Upper lobe of left lung (tissue), 6 donors: ENCODE measurements around the gene SLC39A6. TPM values are rescaled to one million over a fixed set of nuclear protein-coding genes. Genes with fewer than 3 reads are reported as not detected.

Experiments used
- ATAC-seq, 2 donors: fragments of 200-7000 bp; cut with Tn5 transposase; one replicate each; pipeline ENCODE4 v1.9.1; 2022; ENCODE audit warnings: mild to moderate bottlenecking in 2 of 2, moderate library complexity in 2 of 2; ENCODE audit not compliant: low FRiP score in 2 of 2
- DNase-seq, 2 donors: peaks; one replicate each; pipeline ENCODE4 v3.0.0-alpha.2; 2019 to 2020
- H3K27ac ChIP-seq, 4 donors: fragments of 200-600 bp; sonication (generic); one replicate each; pipeline ENCODE4 v1.5.1; 2016 to 2019
- H3K27me3 ChIP-seq, 4 donors: fragments of 200-600 bp; sonication (generic); one replicate each; pipeline ENCODE4 v1.5.1; 2017 to 2019
- H3K36me3 ChIP-seq, 4 donors: fragments of 200-600 bp; sonication (generic); one replicate each; pipeline ENCODE4 v1.5.1; 2016 to 2019
- H3K4me1 ChIP-seq, 4 donors: fragments of 200-600 bp; sonication (generic); one replicate each; pipeline ENCODE4 v1.5.1; 2018 to 2019
- H3K4me3 ChIP-seq, 4 donors: fragments of 200-600 bp; sonication (generic); one replicate each; pipeline ENCODE4 v1.5.1; 2017 to 2019; ENCODE audit warnings: mild to moderate bottlenecking in 2 of 4, moderate library complexity in 1 of 4
- H3K9me3 ChIP-seq, 4 donors: fragments of 200-600 bp; sonication (generic); one replicate each; pipeline ENCODE4 v1.5.1; 2018 to 2019
- EP300 ChIP-seq, 4 donors: sonication (generic); formaldehyde crosslinking; IDR thresholded peaks; one replicate each; pipeline ENCODE4 v1.5.1; 2017; ENCODE audit warnings: antibody characterized with exemption in 4 of 4, control low read depth in 2 of 4
- POLR2A ChIP-seq, 4 donors: fragments of 450-650 bp; IDR thresholded peaks; one replicate each; pipeline ENCODE4 v1.5.1; 2016 to 2017; ENCODE audit warnings: antibody characterized with exemption in 4 of 4, mild to moderate bottlenecking in 2 of 4
- POLR2AphosphoS5 ChIP-seq, 2 donors: sonication (generic); formaldehyde crosslinking; IDR thresholded peaks; one replicate each; pipeline ENCODE4 v1.5.1; 2017; ENCODE audit warnings: antibody characterized with exemption in 2 of 2
- WGBS, 2 donors: methylation state at CpG; one replicate each; pipeline ENCODE4 v1.1.5; 2017 to 2018; 5-methylcytosine and 5-hydroxymethylcytosine counted together
- total RNA-seq, 6 donors: library from RNA; depleted of rRNA in 4 of 6; stranded (reverse); fragments of >200 nt in 4 of 6; gene quantifications; one replicate each; pipeline versions ENCODE4 v1.1.0 to v1.2.1, GENCODE V29; 2016 to 2021
- TF ChIP-seq, protein P1 (sequence below), 6 experiments: fragments of 450-650 bp in 4 of 6; fragments of 200-600 bp in 2 of 6; sonication (generic) in 2 of 6; IDR thresholded peaks; one replicate each; pipeline ENCODE4 v1.5.1; 2016 to 2019; ENCODE audit warnings: antibody characterized with exemption in 6 of 6
- donor health status: DM: no; HTN: no; CAD: no; lungs with moderate emphysema.
- donor health status: DM: no; HTN: yes; CAD: no; lungs with severe emphysema.

SLC39A6 gene
- total RNA-seq, 6 donors from 2014 or later, result 10.0 to 39.6 (median 22.7) TPM

DNA sequence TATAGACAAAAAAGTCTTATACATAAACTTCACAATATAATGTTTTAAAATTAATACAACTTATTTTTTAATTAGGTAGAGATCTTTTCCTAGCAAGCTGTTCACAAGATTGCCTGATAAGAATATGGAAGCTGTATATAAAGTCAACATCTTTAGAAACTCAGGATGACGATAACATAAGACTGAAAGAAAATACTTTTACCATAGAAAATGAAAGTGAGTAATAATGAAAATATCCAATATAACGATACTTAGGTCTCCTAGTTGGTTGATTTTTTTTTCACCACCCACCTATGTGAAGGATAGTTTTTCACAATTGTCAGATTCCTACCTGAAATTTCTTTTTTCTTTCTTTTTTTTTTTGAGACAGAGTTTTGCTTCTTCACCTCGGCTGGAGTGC lies 13.6 kb upstream of the SLC39A6 start:
- ATAC-seq, result no peak
- Histone ChIP-seq H3K36me3 (peaks cover 27 to 96% (median 60%) of the 10 kb centered on the region in 4 donors), H3K4me1 (no peaks in the 10 kb centered on the region), H3K27me3 (no peaks in the 10 kb centered on the region), H3K27ac (no peak overlapping the region), H3K4me3 (no peak overlapping the region), H3K9me3 (no peaks in the 10 kb centered on the region)
- 88 to 92% methylated on average over 3 of the region's 3 CpGs for WGBS, 2 donors
- no peak for DNase-seq
- TF ChIP-seq, protein P1, sequence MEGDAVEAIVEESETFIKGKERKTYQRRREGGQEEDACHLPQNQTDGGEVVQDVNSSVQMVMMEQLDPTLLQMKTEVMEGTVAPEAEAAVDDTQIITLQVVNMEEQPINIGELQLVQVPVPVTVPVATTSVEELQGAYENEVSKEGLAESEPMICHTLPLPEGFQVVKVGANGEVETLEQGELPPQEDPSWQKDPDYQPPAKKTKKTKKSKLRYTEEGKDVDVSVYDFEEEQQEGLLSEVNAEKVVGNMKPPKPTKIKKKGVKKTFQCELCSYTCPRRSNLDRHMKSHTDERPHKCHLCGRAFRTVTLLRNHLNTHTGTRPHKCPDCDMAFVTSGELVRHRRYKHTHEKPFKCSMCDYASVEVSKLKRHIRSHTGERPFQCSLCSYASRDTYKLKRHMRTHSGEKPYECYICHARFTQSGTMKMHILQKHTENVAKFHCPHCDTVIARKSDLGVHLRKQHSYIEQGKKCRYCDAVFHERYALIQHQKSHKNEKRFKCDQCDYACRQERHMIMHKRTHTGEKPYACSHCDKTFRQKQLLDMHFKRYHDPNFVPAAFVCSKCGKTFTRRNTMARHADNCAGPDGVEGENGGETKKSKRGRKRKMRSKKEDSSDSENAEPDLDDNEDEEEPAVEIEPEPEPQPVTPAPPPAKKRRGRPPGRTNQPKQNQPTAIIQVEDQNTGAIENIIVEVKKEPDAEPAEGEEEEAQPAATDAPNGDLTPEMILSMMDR (IDR thresholded peaks at IDR 0.05), result no peak
- TF ChIP-seq EP300 (IDR thresholded peaks at IDR 0.05) (no peak), POLR2AphosphoS5 (IDR thresholded peaks at IDR 0.05) (no peak), POLR2A (IDR thresholded peaks at IDR 0.05) (no peak)

DNA sequence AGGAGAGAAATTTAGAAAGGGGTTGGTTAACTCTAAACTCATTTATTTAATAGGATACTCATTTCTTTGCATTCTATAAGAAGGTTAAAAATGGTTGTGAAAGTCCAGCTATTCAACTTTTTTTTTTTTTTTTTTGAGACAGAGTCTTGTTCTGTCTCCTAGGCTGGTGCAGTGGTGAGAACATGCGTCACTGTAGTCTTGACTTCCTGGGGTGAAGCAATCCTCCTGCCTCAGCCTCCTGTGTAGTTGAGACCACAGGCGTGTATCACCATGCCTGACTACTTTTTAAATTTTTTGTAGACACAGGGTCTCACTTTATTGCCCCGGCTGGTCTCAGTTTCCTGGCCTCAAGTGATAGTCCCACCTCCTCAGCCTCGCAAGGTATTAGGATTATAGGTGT lies 12.4 kb upstream of the SLC39A6 start:
- Histone ChIP-seq H3K27ac (no peak overlapping the region), H3K36me3 (peaks cover 31 to 94% (median 53%) of the 10 kb centered on the region in 4 donors), H3K9me3 (no peaks in the 10 kb centered on the region), H3K4me3 (no peak overlapping the region), H3K4me1 (no peaks in the 10 kb centered on the region), H3K27me3 (no peaks in the 10 kb centered on the region)
- TF ChIP-seq EP300 (IDR thresholded peaks at IDR 0.05) (no peak), POLR2A (IDR thresholded peaks at IDR 0.05) (no peak), POLR2AphosphoS5 (IDR thresholded peaks at IDR 0.05) (no peak)
- TF ChIP-seq, protein P1 (IDR thresholded peaks at IDR 0.05), result no peak
- DNase-seq (no peak), ATAC-seq (no peak)
- whole genome bisulfite sequencing, 2 donors, result 94 to 96% methylated on average over 4 of the region's 4 CpGs

DNA sequence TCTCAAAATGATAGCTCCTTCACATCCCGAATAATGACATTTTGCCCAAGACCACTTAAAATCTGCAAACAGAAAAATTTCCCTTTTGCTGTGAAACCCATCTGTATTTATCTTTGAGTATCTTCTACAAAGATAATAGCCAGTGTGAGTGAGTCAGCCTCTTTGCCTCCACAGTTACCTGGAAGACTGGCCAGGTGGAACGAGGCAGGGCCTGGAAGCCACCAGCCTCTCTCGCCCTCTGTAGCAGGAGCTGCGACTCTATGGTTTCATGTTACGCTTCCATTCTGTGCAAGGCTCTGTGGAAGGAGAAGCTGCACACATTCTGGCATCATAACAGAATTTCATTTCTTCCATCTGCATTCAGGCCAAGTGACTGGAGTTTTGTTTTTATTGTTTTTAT lies 10.1 kb upstream of the SLC39A6 start:
- Histone ChIP-seq H3K36me3 (peaks cover 25 to 91% (median 37%) of the 10 kb centered on the region in 4 donors), H3K4me3 (no peak overlapping the region)
- 93 to 95% methylated on average over 5 of the region's 5 CpGs for WGBS, 2 donors

DNA sequence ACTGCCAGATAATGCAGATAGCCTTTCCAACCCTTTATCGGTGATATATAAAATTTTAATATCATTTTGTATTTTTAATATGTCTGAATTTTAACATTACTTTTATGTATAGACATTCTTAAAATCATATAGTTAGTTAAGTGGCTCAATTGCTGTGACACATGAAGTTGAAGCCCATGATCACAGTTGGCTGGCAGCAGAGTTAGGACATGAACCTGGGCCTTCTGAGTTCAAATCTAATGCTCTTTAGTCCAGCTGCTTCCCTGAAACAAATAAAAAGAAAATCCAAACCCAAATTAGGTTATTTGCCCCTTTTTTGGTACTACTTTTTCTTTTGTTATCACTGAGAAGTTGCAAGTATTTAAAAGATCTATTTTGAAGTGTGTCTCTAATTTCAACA lies 6.1 kb upstream of the SLC39A6 start:
- no peak for TF ChIP-seq POLR2A (IDR thresholded peaks at IDR 0.05)
- no peak for TF ChIP-seq POLR2AphosphoS5 (IDR thresholded peaks at IDR 0.05)
- TF ChIP-seq, protein P1 (IDR thresholded peaks at IDR 0.05), result no peak
- no peak for TF ChIP-seq EP300 (IDR thresholded peaks at IDR 0.05)
- Histone ChIP-seq H3K4me3 (no peak overlapping the region), H3K36me3 (peaks cover 16 to 61% (median 25%) of the 10 kb centered on the region in 4 donors), H3K27ac (no peak overlapping the region), H3K27me3 (no peaks in the 10 kb centered on the region), H3K9me3 (no peaks in the 10 kb centered on the region), H3K4me1 (peaks cover 13 to 30% (median 21%) of the 10 kb centered on the region in 4 donors)
- ATAC-seq (no peak), DNase-seq (no peak)
- WGBS, 2 donors, result 97 to 98% methylated on average over 1 of the region's 1 CpG

More for the DNA sequence above, 10.1 kb upstream of the SLC39A6 start:
- Histone ChIP-seq H3K27me3 (no peaks in the 10 kb centered on the region), H3K4me1 (no peaks in the 10 kb centered on the region), H3K9me3 (no peaks in the 10 kb centered on the region), H3K27ac (no peak overlapping the region)
- DNase-seq, result no peak
- TF ChIP-seq POLR2A (IDR thresholded peaks at IDR 0.05) (no peak), EP300 (IDR thresholded peaks at IDR 0.05) (no peak), POLR2AphosphoS5 (IDR thresholded peaks at IDR 0.05) (no peak)
- TF ChIP-seq, protein P1 (IDR thresholded peaks at IDR 0.05), result no peak
- no peak for ATAC-seq

DNA sequence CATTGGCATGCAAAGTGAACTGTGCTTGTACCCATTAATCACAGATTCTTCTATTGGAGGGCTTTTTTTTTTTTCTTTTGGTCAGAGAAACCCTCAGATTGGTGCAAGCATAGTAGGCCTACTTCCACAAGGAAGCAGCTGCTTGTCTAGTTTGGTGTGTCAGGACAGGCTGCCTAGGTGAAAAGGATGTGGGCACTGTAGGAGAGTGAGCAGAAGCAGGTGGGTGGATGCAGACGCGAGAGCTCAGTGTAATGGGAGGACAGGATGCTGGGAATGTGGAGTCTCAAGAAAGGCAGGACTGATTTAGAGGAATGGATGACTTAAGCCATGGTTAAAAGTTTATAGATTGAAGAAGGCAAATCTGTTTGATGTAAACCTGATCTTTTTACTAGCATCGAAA lies 3.6 kb upstream of the SLC39A6 start:
- H3K9me3 ChIP-seq, result no peaks in the 10 kb centered on the region
- no peak for DNase-seq
- H3K4me1 ChIP-seq, result peaks cover 20 to 43% (median 27%) of the 10 kb centered on the region in 4 donors
- TF ChIP-seq EP300 (IDR thresholded peaks at IDR 0.05) (no peak), POLR2AphosphoS5 (IDR thresholded peaks at IDR 0.05) (no peak), POLR2A (IDR thresholded peaks at IDR 0.05) (no peak)
- TF ChIP-seq, protein P1 (IDR thresholded peaks at IDR 0.05), result no peak
- H3K36me3 ChIP-seq, result peaks cover under 1 to 36% (median 6%) of the 10 kb centered on the region in 4 donors
- no peak overlapping the region for H3K4me3 ChIP-seq
- no peak overlapping the region for H3K27ac ChIP-seq
- WGBS, 2 donors, result 92% methylated on average over 3 of the region's 3 CpGs
- ATAC-seq, result no peak
- no peaks in the 10 kb centered on the region for H3K27me3 ChIP-seq
